Stomach (tissue), 19 donors: ENCODE measurements around the gene PNMA3. TPM values are rescaled to one million over a fixed set of nuclear protein-coding genes. Genes with fewer than 3 reads are reported as not detected.
"Not testable (repeated sequence)": the region's sequence is repeated elsewhere in the genome, so short reads cannot be mapped to it uniquely, and the experiment has no call there.

Source experiments
- DNase-seq, 2 donors: peaks; one replicate each; pipeline versions ENCODE4 v3.0.0 to v3.0.0-alpha.2; 2013 to 2019
- H3K27ac ChIP-seq, 5 donors: fragments of 200-600 bp in 4 of 5; sonication (generic) in 4 of 5; one replicate each; pipeline ENCODE4 v1.5.1; 2013 to 2019; ENCODE audit warnings: mild to moderate bottlenecking in 1 of 5, moderate library complexity in 1 of 5
- H3K27me3 ChIP-seq, 3 donors: fragments of 200-600 bp; sonication (generic); one replicate each; pipeline ENCODE4 v1.5.1; 2017 to 2019; ENCODE audit warnings: mixed run types in 1 of 3
- H3K36me3 ChIP-seq, 4 donors: fragments of 200-600 bp; sonication (generic); 1 replicate in 3 of 4; 2 replicates in 1 of 4; pipeline ENCODE4 v1.5.1; 2016 to 2019
- H3K4me1 ChIP-seq, 4 donors: fragments of 200-600 bp; sonication (generic); one replicate each; pipeline ENCODE4 v1.5.1; 2016 to 2019
- H3K4me3 ChIP-seq, 4 donors: fragments of 200-600 bp; sonication (generic) in 3 of 4; one replicate each; pipeline ENCODE4 v1.5.1; 2016 to 2019; ENCODE audit warnings: mild to moderate bottlenecking in 1 of 4
- H3K9me3 ChIP-seq, 4 donors: fragments of 200-600 bp; sonication (generic); one replicate each; pipeline ENCODE4 v1.5.1; 2016 to 2019
- CTCF ChIP-seq, 7 experiments: fragments of 450-650 bp in 4 of 7; fragments of 200-600 bp in 3 of 7; sonication (generic) in 3 of 7; IDR thresholded peaks; one replicate each; pipeline ENCODE4 v1.5.1; 2016 to 2019; ENCODE audit warnings: antibody characterized with exemption in 7 of 7, control low read depth in 2 of 7, mild to moderate bottlenecking in 1 of 7
- EP300 ChIP-seq: sonication (generic); formaldehyde crosslinking; IDR thresholded peaks from one replicate; pipeline ENCODE4 v1.6.1; 2017; ENCODE audit warnings: antibody characterized with exemption
- POLR2A ChIP-seq, 4 donors: fragments of 450-650 bp; IDR thresholded peaks; one replicate each; pipeline ENCODE4 v1.6.1; 2016; ENCODE audit warnings: antibody characterized with exemption in 4 of 4, control low read depth in 2 of 4, mild to moderate bottlenecking in 1 of 4, moderate library complexity in 1 of 4
- POLR2AphosphoS5 ChIP-seq, 3 donors: sonication (generic); formaldehyde crosslinking; IDR thresholded peaks; one replicate each; pipeline ENCODE4 v1.6.1; 2016; ENCODE audit warnings: antibody characterized with exemption in 3 of 3
- WGBS, 5 donors: extraction: QIAGEN DNeasy Blood & Tissue Kit in 3 of 5; methylation state at CpG; one replicate each; pipeline versions ENCODE4 v1.1.5 to v1.1.7; 2013 to 2018; 5-methylcytosine and 5-hydroxymethylcytosine counted together
- intact Hi-C: fragments of 100-400 bp; cut with DNase I; formaldehyde crosslinking; loops from one replicate; pipeline ENCODE4 v1.15.1; 2023; ENCODE audit warnings: low total_unique reads
- long read RNA-seq, 10 donors: transcript quantifications; one replicate each; lab custom pipeline, GENCODE V29; 2026
- polyA plus RNA-seq, 3 donors: library from polyadenylated mRNA; stranded (reverse); fragments of 200-250 nt; gene quantifications; one replicate each; pipeline ENCODE4 v1.2.3, GENCODE V29; 2013
- total RNA-seq, 5 donors: library from RNA; depleted of rRNA; stranded (reverse); fragments of >200 nt; gene quantifications; one replicate each; pipeline versions ENCODE4 v1.1.0 to v1.2.3, GENCODE V29; 2014 to 2016
- donor health status: healthy with polysubstance abuse.
- donor health status: Bipolar disorder and iron deficiency.
- donor health status: healthy.

Gene PNMA3
- total RNA-seq: 1 to 10 TPM in 2 of 5 donors, under 1 TPM in 1, not detected in 2; 0.73 to 2.2 (median 1.7) TPM
- polyA plus RNA-seq: under 1 TPM in 1 of 3 donors, not detected in 2; 0.28 TPM
- long read RNA-seq, donor 1: 0 reads
- long read RNA-seq, donor 2: 0 reads
- long read RNA-seq, donor 3, partial matches to known transcripts: 0 of 1 reads
- long read RNA-seq, donor 3, other reads (novel, unspliced or antisense): 0 of 1 reads
- long read RNA-seq, donor 4: 0 reads
- long read RNA-seq, donor 5, partial matches to known transcripts: 0 of 2 reads
- long read RNA-seq, donor 5, other reads (novel, unspliced or antisense): 0 of 2 reads
- long read RNA-seq, donor 6, partial matches to known transcripts: 0 of 1 reads
- long read RNA-seq, donor 6, other reads (novel, unspliced or antisense): 0 of 1 reads
- long read RNA-seq, donor 7: 0 reads
- long read RNA-seq, donor 8, partial matches to known transcripts: 0 of 1 reads
- long read RNA-seq, donor 8, other reads (novel, unspliced or antisense): 0 of 1 reads
- long read RNA-seq, donor 9: 0 reads
- long read RNA-seq, donor 10, partial matches to known transcripts: 0 of 1 reads
- long read RNA-seq, donor 10, other reads (novel, unspliced or antisense): 0 of 1 reads

- Histone ChIP-seq H3K4me1 (peaks cover 0 to 13% (median 11%) of the 10 kb centered on the region in 4 donors), H3K27me3 (peaks cover 6 to 50% (median 36%) of the 10 kb centered on the region in 3 donors), H3K9me3 (no peaks in the 10 kb centered on the region), H3K27ac (no peak within 1 kb of the TSS), H3K36me3 (no peaks in the 10 kb centered on the region), H3K4me3 (peak within 1 kb of the TSS in 3 of 4 donors; percentile 23 to 37 (median 30))
- intact Hi-C loops: no loop called here
- TF ChIP-seq POLR2AphosphoS5 (IDR thresholded peaks at IDR 0.05) (no peak), CTCF (IDR thresholded peaks at IDR 0.05) (no peak), EP300 (no peak), POLR2A (IDR thresholded peaks at IDR 0.05) (no peak)
- DNase-seq: peak in 1 of 2 donors; percentile 70
- 9 to 47% (median 40%) methylated on average over 6 to 76 of the region's 80 CpGs for WGBS, 5 donors
These were observed at the start of gene PNMA3 for GRCh38 chrX:153055871-153056749. TSS of gene PNMA3 (plus strand) at chrX:153056470. CDS start at chrX:153057056, 586 bp downstream.

- H3K27ac ChIP-seq, H3K4me1 ChIP-seq, H3K4me3 ChIP-seq, DNase-seq, intact Hi-C loops, H3K9me3 ChIP-seq, H3K36me3 ChIP-seq, H3K27me3 ChIP-seq: not testable (repeated sequence)
- WGBS, 5 donors: 36 to 82% (median 64%) methylated on average over 1 to 2 of the region's 2 CpGs
These were observed 39.1 kb upstream of the PNMA3 start for GRCh38 chrX:153017174-153017573.

- Histone ChIP-seq H3K27ac (no peak overlapping the region), H3K9me3 (peaks cover 0 to 7% (median 0%) of the 10 kb centered on the region in 4 donors), H3K36me3 (no peaks in the 10 kb centered on the region), H3K4me1 (no peaks in the 10 kb centered on the region), H3K4me3 (no peak overlapping the region), H3K27me3 (peaks cover 0 to 4% (median under 1%) of the 10 kb centered on the region in 3 donors)
- DNase-seq: no peak
- intact Hi-C loops: no loop called here
- TF ChIP-seq POLR2AphosphoS5 (IDR thresholded peaks at IDR 0.05): no peak
- no peak for TF ChIP-seq POLR2A (IDR thresholded peaks at IDR 0.05)
- no peak for TF ChIP-seq CTCF (IDR thresholded peaks at IDR 0.05)
- TF ChIP-seq EP300: no peak
- 48 to 64% (median 53%) methylated on average over 3 of the region's 3 CpGs for WGBS, 5 donors
These were observed 37.1 kb upstream of the PNMA3 start for GRCh38 chrX:153019166-153019565.

GRCh38 chrX:153026501-153026900, 29.8 kb upstream of the PNMA3 start:
- DNase-seq, H3K4me1 ChIP-seq, H3K4me3 ChIP-seq, H3K9me3 ChIP-seq, H3K36me3 ChIP-seq, intact Hi-C loops, H3K27me3 ChIP-seq, H3K27ac ChIP-seq: not testable (repeated sequence)
- WGBS, 5 donors: 57 to 96% (median 88%) methylated on average over 1 to 2 of the region's 2 CpGs

- WGBS, 5 donors: 66 to 89% (median 77%) methylated on average over 4 to 10 of the region's 11 CpGs
- intact Hi-C loops: not testable (repeated sequence)
These were observed 27.8 kb upstream of the PNMA3 start for GRCh38 chrX:153028487-153028886.

More at GRCh38 chrX:153028487-153028886, 27.8 kb upstream of the PNMA3 start:
- not testable (repeated sequence) for H3K4me3 ChIP-seq, DNase-seq, H3K36me3 ChIP-seq, H3K27ac ChIP-seq, H3K4me1 ChIP-seq, H3K27me3 ChIP-seq
- H3K9me3 ChIP-seq: peaks cover 0 to 11% (median 0%) of the 10 kb centered on the region in 4 donors
